Duodenal mucosa (tissue), 2 donors: Measurements from ENCODE around the gene DHX57.

Experiments
- H3K27ac ChIP-seq: one replicate; pipeline ENCODE4 v1.7.0; 2013; ENCODE audit warnings: low read depth, low read length
- H3K27me3 ChIP-seq, 2 donors: one replicate each; pipeline ENCODE4 v1.7.0; 2013; ENCODE audit warnings: low read length in 2 of 2, control low read depth in 1 of 2; ENCODE audit not compliant: insufficient read depth in 2 of 2, control insufficient read depth in 1 of 2
- H3K36me3 ChIP-seq, 2 donors: one replicate each; pipeline ENCODE4 v1.7.0; 2013; ENCODE audit warnings: low read length in 2 of 2, control low read depth in 1 of 2; ENCODE audit not compliant: insufficient read depth in 2 of 2, control insufficient read depth in 1 of 2
- H3K4me1 ChIP-seq, 2 donors: one replicate each; pipeline ENCODE4 v1.7.0; 2013; ENCODE audit warnings: low read length in 2 of 2, control low read depth in 1 of 2; ENCODE audit not compliant: insufficient read depth in 2 of 2, control insufficient read depth in 1 of 2
- H3K4me3 ChIP-seq, 2 donors: one replicate each; pipeline ENCODE4 v1.7.0; 2013; ENCODE audit warnings: low read length in 2 of 2, low read depth in 1 of 2
- H3K9ac ChIP-seq, 2 donors: one replicate each; pipeline ENCODE4 v1.7.0; 2013; ENCODE audit warnings: low read length in 2 of 2, low read depth in 1 of 2
- H3K9me3 ChIP-seq, 2 donors: one replicate each; pipeline ENCODE4 v1.7.0; 2013; ENCODE audit warnings: low read length in 2 of 2, control low read depth in 1 of 2; ENCODE audit not compliant: control insufficient read depth in 1 of 2

DHX57 gene

DNA sequence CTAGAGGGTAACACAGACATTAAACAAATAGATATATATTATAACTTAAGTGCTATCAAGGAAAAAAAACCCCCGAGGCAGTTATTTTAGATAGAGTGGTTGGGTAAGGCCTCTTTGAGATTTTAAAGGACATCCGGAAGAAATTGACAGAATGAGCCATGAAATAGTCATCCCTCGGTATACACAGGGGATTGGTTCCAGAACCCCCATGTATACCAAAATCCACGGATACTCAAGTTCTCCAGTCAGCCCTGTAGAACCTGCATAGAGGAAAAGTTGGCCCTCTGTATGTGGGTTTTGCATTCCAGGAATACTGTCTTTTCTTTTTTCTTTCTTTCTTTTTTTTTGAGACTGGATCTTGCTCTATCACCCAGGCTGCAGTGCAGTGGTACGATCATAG lies 2.0 kb downstream of the DHX57 start:
- H3K27ac ChIP-seq, result no peak overlapping the region
- H3K27me3 ChIP-seq, result no peaks in the 10 kb centered on the region
- no peak overlapping the region for H3K4me3 ChIP-seq
- H3K9ac ChIP-seq, result no peak overlapping the region
- no peaks in the 10 kb centered on the region for H3K9me3 ChIP-seq
- H3K4me1 ChIP-seq, result peaks cover 14% of the 10 kb centered on the region in 2 donors
- no peaks in the 10 kb centered on the region for H3K36me3 ChIP-seq

- no peak overlapping the region for H3K4me3 ChIP-seq
- H3K36me3 ChIP-seq, result peaks cover 0 to 11% of the 10 kb centered on the region in 2 donors
- H3K27me3 ChIP-seq, result no peaks in the 10 kb centered on the region
- peaks cover 10 to 11% of the 10 kb centered on the region in 2 donors for H3K4me1 ChIP-seq
- H3K27ac ChIP-seq, result no peak overlapping the region
- no peaks in the 10 kb centered on the region for H3K9me3 ChIP-seq
- H3K9ac ChIP-seq, result no peak overlapping the region
Observed at GRCh38 chr2:38871432-38871831, 4.3 kb downstream of the DHX57 start.

GRCh38 chr2:38866773-38867443 lies 8.8 kb downstream of the DHX57 start:
- H3K27ac ChIP-seq, result no peak overlapping the region
- no peaks in the 10 kb centered on the region for H3K9me3 ChIP-seq
- H3K27me3 ChIP-seq, result no peaks in the 10 kb centered on the region
- H3K36me3 ChIP-seq, result peaks cover 3 to 14% of the 10 kb centered on the region in 2 donors
- no peak overlapping the region for H3K4me3 ChIP-seq
- H3K9ac ChIP-seq, result no peak overlapping the region
- no peaks in the 10 kb centered on the region for H3K4me1 ChIP-seq

DNA sequence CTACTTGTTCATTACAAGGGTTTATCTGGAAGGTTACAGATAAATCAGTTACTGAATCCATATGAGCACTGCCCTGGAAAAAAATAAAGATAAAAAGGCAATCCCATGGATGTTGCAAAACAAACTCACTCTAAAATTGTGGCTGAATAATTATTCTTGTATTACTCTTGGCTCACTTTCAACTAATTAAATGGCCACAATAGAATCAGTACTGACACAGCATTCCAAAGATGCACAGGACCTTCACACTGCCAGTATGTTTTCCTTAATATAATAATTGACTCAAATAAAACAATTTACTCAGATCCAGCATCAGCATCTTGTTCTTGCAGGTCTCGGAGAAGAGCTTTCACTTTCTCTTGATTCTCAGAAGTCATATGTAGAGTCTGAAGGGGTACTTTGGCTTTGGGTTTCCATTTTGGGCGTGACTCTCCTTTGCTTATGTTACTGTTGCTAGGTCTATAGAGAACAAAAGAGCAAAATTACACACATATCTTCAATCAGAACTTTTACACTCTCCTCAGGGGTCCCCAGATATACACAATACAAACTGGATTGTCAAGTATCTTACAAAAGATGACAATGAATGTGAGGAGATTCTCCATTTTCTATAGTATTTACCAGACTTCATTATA lies 12.6 kb downstream of the DHX57 start:
- H3K36me3 ChIP-seq, result peaks cover 16 to 33% of the 10 kb centered on the region in 2 donors
- no peaks in the 10 kb centered on the region for H3K27me3 ChIP-seq
- no peaks in the 10 kb centered on the region for H3K4me1 ChIP-seq
- no peak overlapping the region for H3K4me3 ChIP-seq
- H3K9ac ChIP-seq, result no peak overlapping the region
- no peak overlapping the region for H3K27ac ChIP-seq
- no peaks in the 10 kb centered on the region for H3K9me3 ChIP-seq

DNA sequence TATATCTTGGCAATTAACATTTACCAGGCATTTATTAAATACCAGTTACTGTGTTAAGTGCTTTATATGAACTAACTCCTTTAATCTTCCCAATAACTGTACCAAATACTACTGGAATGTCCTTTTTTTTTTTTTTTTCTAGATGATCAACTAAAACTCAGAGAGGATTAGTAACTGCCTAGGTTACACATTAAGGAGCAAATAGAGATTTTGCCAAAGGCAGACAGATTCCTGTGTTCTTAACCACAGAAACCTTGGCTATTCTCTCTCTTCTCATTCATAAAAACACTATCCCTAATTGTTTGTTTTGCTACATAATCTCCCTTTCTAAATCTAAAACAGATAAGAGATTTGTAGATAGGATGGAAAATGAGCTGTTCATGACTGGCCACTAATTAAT lies 13.3 kb downstream of the DHX57 start:
- peaks cover 16 to 29% of the 10 kb centered on the region in 2 donors for H3K36me3 ChIP-seq
- H3K9ac ChIP-seq, result no peak overlapping the region
- no peaks in the 10 kb centered on the region for H3K9me3 ChIP-seq
- H3K4me1 ChIP-seq, result no peaks in the 10 kb centered on the region
- no peaks in the 10 kb centered on the region for H3K27me3 ChIP-seq
- H3K4me3 ChIP-seq, result no peak overlapping the region
- no peak overlapping the region for H3K27ac ChIP-seq

DNA sequence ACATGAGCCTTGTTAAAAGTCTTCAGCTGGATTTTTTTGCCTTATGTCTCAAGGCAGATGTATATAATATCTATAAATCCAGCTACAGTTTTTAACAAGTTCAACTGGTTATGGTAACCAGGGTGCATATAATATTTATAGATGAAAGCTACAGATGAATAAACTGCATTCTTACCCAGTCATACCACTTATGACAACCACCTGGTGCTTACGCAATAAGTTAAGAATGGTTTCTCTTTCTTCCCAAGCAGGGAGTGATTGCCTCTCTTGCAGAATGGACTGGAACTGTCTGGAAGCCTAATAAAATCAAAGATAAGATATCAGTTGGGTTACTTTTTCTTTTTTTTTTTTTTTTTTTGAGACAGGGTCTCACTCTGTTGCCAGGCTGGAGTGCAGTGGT lies 19.6 kb downstream of the DHX57 start:
- H3K9me3 ChIP-seq, result no peaks in the 10 kb centered on the region
- H3K4me1 ChIP-seq, result no peaks in the 10 kb centered on the region
- H3K36me3 ChIP-seq, result peaks cover 16 to 35% of the 10 kb centered on the region in 2 donors
- H3K27ac ChIP-seq, result no peak overlapping the region
- H3K27me3 ChIP-seq, result no peaks in the 10 kb centered on the region
- no peak overlapping the region for H3K9ac ChIP-seq
- no peak overlapping the region for H3K4me3 ChIP-seq

DNA sequence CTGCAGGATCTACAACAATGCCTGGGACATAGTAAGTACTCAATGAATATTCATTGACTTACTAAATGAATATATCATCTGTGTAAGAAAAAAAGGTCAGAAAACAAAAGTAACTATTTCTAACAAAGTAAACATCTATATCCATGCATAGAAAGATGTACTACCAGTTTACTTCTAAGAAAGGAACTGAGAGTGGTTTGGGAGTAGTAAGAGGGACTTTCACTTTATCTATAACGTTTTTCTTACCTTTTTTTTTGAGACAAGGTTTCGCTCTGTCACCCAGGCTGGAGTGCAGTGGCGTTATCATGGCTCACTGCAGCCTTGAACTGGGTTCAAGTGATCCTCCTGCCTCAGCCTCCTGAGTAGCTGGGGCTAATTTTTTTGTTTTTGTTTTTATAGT lies 25.7 kb downstream of the DHX57 start:
- Histone ChIP-seq H3K4me3 (no peak overlapping the region), H3K36me3 (peaks cover 2 to 15% of the 10 kb centered on the region in 2 donors), H3K9me3 (no peaks in the 10 kb centered on the region), H3K27ac (no peak overlapping the region), H3K27me3 (no peaks in the 10 kb centered on the region), H3K4me1 (no peaks in the 10 kb centered on the region), H3K9ac (no peak overlapping the region)

DNA sequence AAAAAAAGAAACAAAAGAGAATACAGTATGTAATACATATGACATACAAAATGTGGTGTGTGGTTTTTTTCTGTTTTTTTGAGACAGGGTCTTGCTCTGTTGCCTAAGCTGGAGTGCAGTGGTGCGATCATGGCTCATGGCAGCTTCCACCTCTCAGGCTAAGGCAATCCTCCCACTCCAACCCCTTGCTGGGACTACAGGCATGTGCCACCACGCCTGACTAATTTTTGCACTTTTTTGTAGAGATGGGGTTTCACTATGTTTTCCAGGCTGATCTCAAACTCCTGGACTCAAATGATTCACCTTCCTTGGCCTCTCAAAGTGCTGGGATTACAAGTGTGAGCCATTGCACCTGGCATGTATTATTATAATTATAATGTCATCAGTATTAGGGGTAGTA lies 38.9 kb downstream of the DHX57 start:
- Histone ChIP-seq H3K9ac (no peak overlapping the region), H3K36me3 (peaks cover 0 to 19% of the 10 kb centered on the region in 2 donors), H3K27me3 (no peaks in the 10 kb centered on the region), H3K9me3 (no peaks in the 10 kb centered on the region), H3K4me1 (no peaks in the 10 kb centered on the region), H3K27ac (no peak overlapping the region), H3K4me3 (no peak overlapping the region)

GRCh38 chr2:38835990-38836389 lies 39.7 kb downstream of the DHX57 start:
- Histone ChIP-seq H3K36me3 (peaks cover 0 to 13% of the 10 kb centered on the region in 2 donors), H3K27me3 (no peaks in the 10 kb centered on the region), H3K4me3 (no peak overlapping the region), H3K9me3 (no peaks in the 10 kb centered on the region), H3K9ac (no peak overlapping the region), H3K27ac (no peak overlapping the region), H3K4me1 (no peaks in the 10 kb centered on the region)

DNA sequence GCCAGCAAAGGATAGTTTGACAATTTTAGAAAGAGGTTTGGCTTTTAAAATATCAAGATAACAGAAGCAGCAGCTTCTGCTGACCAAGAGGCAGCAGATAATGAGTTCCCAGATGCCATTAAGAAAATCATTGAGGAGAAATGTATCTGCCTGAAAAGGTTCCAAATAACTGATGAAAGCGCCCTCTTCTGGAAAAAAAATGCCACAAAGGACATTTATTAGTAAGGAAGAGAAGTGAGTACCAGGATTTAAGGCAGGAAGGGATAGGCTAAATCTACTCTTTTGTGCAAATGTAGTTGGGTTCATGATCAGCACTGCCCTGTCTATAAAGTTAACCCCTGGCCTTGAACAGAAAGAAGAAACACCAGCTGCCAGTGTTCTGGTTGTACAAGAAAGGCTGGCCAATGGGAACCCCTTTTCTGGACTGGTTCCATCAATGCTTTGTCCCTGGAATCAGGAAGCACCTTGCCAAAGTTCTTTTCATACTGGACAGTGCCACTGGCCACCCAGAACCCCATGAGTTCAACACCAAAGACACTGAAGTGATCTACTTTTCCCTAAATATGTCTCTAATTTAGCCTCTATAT lies 40.6 kb downstream of the DHX57 start:
- peaks cover 0 to 13% of the 10 kb centered on the region in 2 donors for H3K36me3 ChIP-seq
- no peak overlapping the region for H3K27ac ChIP-seq
- H3K4me3 ChIP-seq, result no peak overlapping the region
- no peaks in the 10 kb centered on the region for H3K9me3 ChIP-seq
- H3K4me1 ChIP-seq, result no peaks in the 10 kb centered on the region
- H3K27me3 ChIP-seq, result no peaks in the 10 kb centered on the region
- H3K9ac ChIP-seq, result no peak overlapping the region
